GM12865 (cell line): Measurements from ENCODE around the gene CUX1.
A peak's percentile ranks its signal among the peaks of the same experiment; 100 is the strongest.

Experiments used
- DNase-seq: peaks from one replicate; pipeline ENCODE4 v3.0.0; 2010; ENCODE audit warnings: low read depth
- H3K4me3 ChIP-seq: 2 replicates; pipeline ENCODE4 v1.5.1; 2011; ENCODE audit warnings: mild to moderate bottlenecking, low read depth, low read length, control low read depth
- CTCF ChIP-seq: IDR thresholded peaks from 2 replicates; pipeline ENCODE4 v1.5.1; 2011; ENCODE audit warnings: low read length, control low read depth, low read depth, inconsistent platforms; ENCODE audit not compliant: insufficient read depth; ENCODE audit errors: missing control alignments

CUX1 gene

GRCh38 chr7:102028206-102028826 lies 210.9 kb downstream of the CUX1 start:
- DNase-seq: peak; percentile 23
- no peak for TF ChIP-seq CTCF
- H3K4me3 ChIP-seq: no peak overlapping the region

GRCh38 chr7:102029616-102030015 lies 212.2 kb downstream of the CUX1 start:
- TF ChIP-seq CTCF: no peak
- H3K4me3 ChIP-seq: no peak overlapping the region
- DNase-seq: no peak

GRCh38 chr7:102030696-102031095 lies 213.3 kb downstream of the CUX1 start:
- DNase-seq: peak; percentile 80
- no peak overlapping the region for H3K4me3 ChIP-seq

GRCh38 chr7:102036958-102037357 lies 219.5 kb downstream of the CUX1 start:
- H3K4me3 ChIP-seq: no peak overlapping the region

More at GRCh38 chr7:102030696-102031095, 213.3 kb downstream of the CUX1 start:
- TF ChIP-seq CTCF: no peak

GRCh38 chr7:102039706-102040105 lies 222.3 kb downstream of the CUX1 start:
- no peak for TF ChIP-seq CTCF
- DNase-seq: no peak
- H3K4me3 ChIP-seq: no peak overlapping the region

More at GRCh38 chr7:102036958-102037357, 219.5 kb downstream of the CUX1 start:
- no peak for DNase-seq
- no peak for TF ChIP-seq CTCF

- H3K4me3 ChIP-seq: no peak overlapping the region
- no peak for TF ChIP-seq CTCF
- DNase-seq: no peak
Observed at GRCh38 chr7:102040569-102040968, 223.1 kb downstream of the CUX1 start.
